ENCODE measurements around the gene TAF11L7.

DNA sequence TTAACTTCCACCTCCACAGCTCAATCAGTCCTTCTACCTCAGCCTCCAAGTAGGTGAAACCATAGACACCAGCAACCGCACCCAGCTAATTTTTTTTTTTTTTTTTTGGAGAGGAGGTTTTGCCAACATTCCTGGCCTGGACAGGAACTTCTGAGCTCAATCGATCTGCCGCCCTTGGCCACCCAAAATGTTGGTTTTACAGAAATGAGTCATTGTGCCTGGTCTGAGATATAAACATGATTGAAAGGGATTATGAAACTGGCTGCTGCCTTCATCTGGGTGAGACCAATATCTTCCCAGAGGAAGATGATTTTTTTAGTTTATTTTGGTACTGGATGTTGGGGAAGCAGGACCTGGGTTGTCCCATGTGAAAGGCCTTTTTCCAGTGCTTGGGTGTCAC, 33.8 kb upstream of the TAF11L7 start:
- TF ChIP-seq ZNF549 (CRISPR knock-in tag; IDR thresholded peaks at IDR 0.05) = no peak
- no peak for TF ChIP-seq MAFK (conservative IDR thresholded peaks at IDR 0.05 in 1 of 2, IDR thresholded peaks at IDR 0.05 in 1 of 2; ENCODE audit: low read length in 2 of 2)
- TF ChIP-seq NPAS2 (CRISPR knock-in tag; IDR thresholded peaks at IDR 0.05; ENCODE audit: borderline replicate concordance) = no peak

Data from HepG2 (cell line).